ENCODE data around the gene LRRC74A. TPM values are rescaled to one million over a fixed set of nuclear protein-coding genes. Genes with fewer than 3 reads are reported as not detected.

Gene LRRC74A
- total RNA-seq, 1 donor from 2014 or later: not detected

DNA sequence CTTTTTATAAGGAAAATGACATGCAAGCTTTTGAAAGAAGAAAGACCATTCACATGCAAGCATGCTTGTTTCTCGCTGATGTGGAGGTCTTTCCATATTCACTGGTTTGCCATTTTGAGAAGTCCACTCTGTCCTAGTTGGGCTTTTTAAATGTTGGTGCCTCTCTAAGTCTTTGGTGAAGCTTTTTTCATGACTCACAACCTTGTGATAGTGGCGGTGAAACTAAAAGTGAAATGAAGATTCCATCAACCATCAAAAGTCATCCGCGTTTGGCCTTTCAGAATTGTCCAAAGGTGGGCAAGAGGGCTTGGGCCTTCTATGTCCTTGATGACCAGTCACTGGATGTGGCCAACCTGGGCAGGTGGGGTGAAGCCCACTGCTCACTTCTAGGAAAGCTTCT, 4.3 kb downstream of the LRRC74A start:
- DNase-seq (ENCODE audit: extremely low spot score, unreplicated experiment): no peak
- TF ChIP-seq CTCF (conservative IDR thresholded peaks at IDR 0.05): no peak
- Mint-ChIP-seq H3K4me3 (no peak overlapping the region), H3K27ac (no peak overlapping the region), H3K27me3 (peaks cover 9% of the 10 kb centered on the region), H3K4me1 (ENCODE audit: unreplicated experiment) (peaks cover 20% of the 10 kb centered on the region), H3K9me3 (no peaks in the 10 kb centered on the region), H3K36me3 (no peaks in the 10 kb centered on the region)

- H3K27me3 Mint-ChIP-seq: peaks cover 10% of the 10 kb centered on the region
- no peaks in the 10 kb centered on the region for H3K36me3 Mint-ChIP-seq
- H3K27ac Mint-ChIP-seq: no peak overlapping the region
- no peak for TF ChIP-seq CTCF (conservative IDR thresholded peaks at IDR 0.05)
- H3K9me3 Mint-ChIP-seq: no peaks in the 10 kb centered on the region
- H3K4me1 Mint-ChIP-seq (ENCODE audit: unreplicated experiment): peaks cover 20% of the 10 kb centered on the region
- no peak for DNase-seq (ENCODE audit: extremely low spot score, unreplicated experiment)
- no peak overlapping the region for H3K4me3 Mint-ChIP-seq
Observed at GRCh38 chr14:76832503-76832988, 6.3 kb downstream of the LRRC74A start.

GRCh38 chr14:76833011-76833410, 6.8 kb downstream of the LRRC74A start:
- Mint-ChIP-seq H3K36me3 (no peaks in the 10 kb centered on the region), H3K9me3 (no peaks in the 10 kb centered on the region), H3K4me3 (no peak overlapping the region), H3K4me1 (ENCODE audit: unreplicated experiment) (peaks cover 20% of the 10 kb centered on the region), H3K27ac (no peak overlapping the region), H3K27me3 (peaks cover 13% of the 10 kb centered on the region)
- TF ChIP-seq CTCF (conservative IDR thresholded peaks at IDR 0.05): no peak
- no peak for DNase-seq (ENCODE audit: extremely low spot score, unreplicated experiment)

DNA sequence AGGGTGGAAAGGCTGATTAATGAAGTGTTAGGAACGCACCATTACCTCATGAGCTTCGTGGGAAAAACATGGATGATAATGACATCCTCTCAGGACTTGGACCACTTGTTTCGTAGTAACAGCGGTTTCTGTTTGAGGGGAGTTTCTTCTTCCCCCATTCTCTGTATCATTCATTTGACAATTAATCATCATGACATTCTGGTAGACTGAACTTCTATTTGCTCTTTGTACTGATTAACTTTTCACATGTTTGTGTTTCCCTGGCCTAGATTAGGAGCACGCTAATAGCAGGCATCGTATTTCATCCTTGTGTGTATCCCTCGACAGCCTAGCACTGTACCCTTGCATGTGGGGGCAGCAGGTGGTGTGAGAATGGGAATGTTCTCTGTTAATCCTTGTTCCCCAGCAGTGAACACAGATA, 8.0 kb downstream of the LRRC74A start:
- Mint-ChIP-seq H3K9me3 (no peaks in the 10 kb centered on the region), H3K36me3 (no peaks in the 10 kb centered on the region), H3K4me3 (no peak overlapping the region), H3K27ac (peak overlapping the region; percentile 3), H3K4me1 (ENCODE audit: unreplicated experiment) (peaks cover 18% of the 10 kb centered on the region), H3K27me3 (peaks cover 20% of the 10 kb centered on the region)
- no peak for DNase-seq (ENCODE audit: extremely low spot score, unreplicated experiment)
- no peak for TF ChIP-seq CTCF (conservative IDR thresholded peaks at IDR 0.05)

- no peak for DNase-seq (ENCODE audit: extremely low spot score, unreplicated experiment)
- H3K9me3 Mint-ChIP-seq: no peaks in the 10 kb centered on the region
- H3K36me3 Mint-ChIP-seq: no peaks in the 10 kb centered on the region
- peaks cover 22% of the 10 kb centered on the region for H3K27me3 Mint-ChIP-seq
- no peak overlapping the region for H3K4me3 Mint-ChIP-seq
- H3K27ac Mint-ChIP-seq: no peak overlapping the region
- peaks cover 11% of the 10 kb centered on the region for H3K4me1 Mint-ChIP-seq (ENCODE audit: unreplicated experiment)
- no peak for TF ChIP-seq CTCF (conservative IDR thresholded peaks at IDR 0.05)
Observed at GRCh38 chr14:76836029-76836630, 9.9 kb downstream of the LRRC74A start.

Data from type B pancreatic cell (in vitro differentiated cells).